Measurements from ENCODE around the gene JAZF1. TPM values are rescaled to one million over a fixed set of nuclear protein-coding genes. Genes with fewer than 3 reads are reported as not detected.

Gene JAZF1
- polyA plus RNA-seq, 3 donors = 12.1 to 18.1 (median 17.2) TPM

- Histone ChIP-seq H3K27me3 (ENCODE audit: control insufficient read depth in 2 of 2, insufficient read depth in 2 of 2, low read length in 2 of 2) (no peaks in the 10 kb centered on the region), H3K36me3 (replicated peaks in 1 of 2; ENCODE audit: control insufficient read depth in 1 of 2, insufficient read depth in 2 of 2, low read length in 2 of 2) (peaks cover 3 to 54% of the 10 kb centered on the region in 2 donors), H3K79me2 (ENCODE audit: insufficient read depth, low read length) (no peaks in the 10 kb centered on the region), H3K4me2 (replicated peaks; ENCODE audit: extremely low read depth, low read length, poor library complexity, severe bottlenecking) (no peak overlapping the region), H3K9ac (ENCODE audit: insufficient read depth, low read length, poor library complexity, severe bottlenecking) (no peak overlapping the region), H4K20me1 (ENCODE audit: insufficient read depth, low read length) (peaks cover 94% of the 10 kb centered on the region), H3K4me3 (replicated peaks in 1 of 3; ENCODE audit: low read depth in 2 of 3, low read length in 3 of 3) (no peak overlapping the region), H3K4me1 (ENCODE audit: control insufficient read depth in 1 of 2, insufficient read depth in 2 of 2, low read length in 2 of 2) (no peaks in the 10 kb centered on the region), H3K27ac (ENCODE audit: low read depth in 1 of 2, low read length in 2 of 2) (no peak overlapping the region), H3K9me3 (replicated peaks in 1 of 2; ENCODE audit: control insufficient read depth in 1 of 2, insufficient read depth in 1 of 2, low read length in 2 of 2) (peaks cover 7% of the 10 kb centered on the region in 2 donors), H2AFZ (ENCODE audit: insufficient read depth, low read depth, low read length, poor library complexity, severe bottlenecking) (no peak overlapping the region)
- no peak overlapping the region for H3K4me3 Mint-ChIP-seq
- no peak overlapping the region for H3K27ac Mint-ChIP-seq
- H3K9me3 Mint-ChIP-seq = peaks cover 8 to 13% (median 11%) of the 10 kb centered on the region in 7 donors
- 87% methylated on average over 3 of the region's 8 CpGs for WGBS (ENCODE audit: insufficient coverage)
- H3K4me1 Mint-ChIP-seq = peaks cover 11% of the 10 kb centered on the region
- peaks cover 0 to 2% (median 0%) of the 10 kb centered on the region in 3 donors for H3K27me3 Mint-ChIP-seq (ENCODE audit: low read depth in 3 of 3)
- no peak for TF ChIP-seq CTCF (IDR thresholded peaks at IDR 0.05)
- H3K36me3 Mint-ChIP-seq = peaks cover 57 to 64% of the 10 kb centered on the region in 2 donors
- intact Hi-C loops (cut with micrococcal nuclease) = no loop called here
- no peak for DNase-seq
Observed at GRCh38 chr7:28018856-28019465, 161.6 kb downstream of the JAZF1 start.

GRCh38 chr7:28018446-28018845 lies 162.1 kb downstream of the JAZF1 start:
- DNase-seq = no peak
- Mint-ChIP-seq H3K36me3 (peaks cover 53 to 61% of the 10 kb centered on the region in 2 donors), H3K9me3 (peaks cover 8 to 13% (median 11%) of the 10 kb centered on the region in 7 donors), H3K27me3 (ENCODE audit: low read depth in 3 of 3) (peaks cover 0 to 2% (median 0%) of the 10 kb centered on the region in 3 donors), H3K27ac (no peak overlapping the region), H3K4me1 (peaks cover 11% of the 10 kb centered on the region), H3K4me3 (no peak overlapping the region)
- no peak for TF ChIP-seq CTCF (IDR thresholded peaks at IDR 0.05)
- Histone ChIP-seq H3K27ac (ENCODE audit: low read depth in 1 of 2, low read length in 2 of 2) (no peak overlapping the region), H3K4me1 (ENCODE audit: control insufficient read depth in 1 of 2, insufficient read depth in 2 of 2, low read length in 2 of 2) (no peaks in the 10 kb centered on the region), H3K36me3 (replicated peaks in 1 of 2; ENCODE audit: control insufficient read depth in 1 of 2, insufficient read depth in 2 of 2, low read length in 2 of 2) (peaks cover 3 to 59% of the 10 kb centered on the region in 2 donors), H3K9me3 (replicated peaks in 1 of 2; ENCODE audit: control insufficient read depth in 1 of 2, insufficient read depth in 1 of 2, low read length in 2 of 2) (peaks cover 7% of the 10 kb centered on the region in 2 donors), H2AFZ (ENCODE audit: insufficient read depth, low read depth, low read length, poor library complexity, severe bottlenecking) (no peak overlapping the region), H4K20me1 (ENCODE audit: insufficient read depth, low read length) (peaks cover 94% of the 10 kb centered on the region), H3K79me2 (ENCODE audit: insufficient read depth, low read length) (no peaks in the 10 kb centered on the region), H3K4me3 (replicated peaks in 1 of 3; ENCODE audit: low read depth in 2 of 3, low read length in 3 of 3) (no peak overlapping the region), H3K27me3 (ENCODE audit: control insufficient read depth in 2 of 2, insufficient read depth in 2 of 2, low read length in 2 of 2) (no peaks in the 10 kb centered on the region), H3K4me2 (replicated peaks; ENCODE audit: extremely low read depth, low read length, poor library complexity, severe bottlenecking) (no peak overlapping the region), H3K9ac (ENCODE audit: insufficient read depth, low read length, poor library complexity, severe bottlenecking) (no peak overlapping the region)
- WGBS (ENCODE audit: insufficient coverage) = no CpG with 5 or more reads among the region's 5 CpGs
- intact Hi-C loops (cut with micrococcal nuclease) = no loop called here
